COLO668 (cell line): Measurements from ENCODE around the gene NFAT5.
"Not testable (repeated sequence)": the region's sequence is repeated elsewhere in the genome, so short reads cannot be mapped to it uniquely, and the experiment has no call there.

Experiments
- DNase-seq: peaks from one replicate; lab custom pipeline; 2025; ENCODE audit not compliant: unreplicated experiment; lab: John Stamatoyannopoulos, UW

The NFAT5 gene

DNA sequence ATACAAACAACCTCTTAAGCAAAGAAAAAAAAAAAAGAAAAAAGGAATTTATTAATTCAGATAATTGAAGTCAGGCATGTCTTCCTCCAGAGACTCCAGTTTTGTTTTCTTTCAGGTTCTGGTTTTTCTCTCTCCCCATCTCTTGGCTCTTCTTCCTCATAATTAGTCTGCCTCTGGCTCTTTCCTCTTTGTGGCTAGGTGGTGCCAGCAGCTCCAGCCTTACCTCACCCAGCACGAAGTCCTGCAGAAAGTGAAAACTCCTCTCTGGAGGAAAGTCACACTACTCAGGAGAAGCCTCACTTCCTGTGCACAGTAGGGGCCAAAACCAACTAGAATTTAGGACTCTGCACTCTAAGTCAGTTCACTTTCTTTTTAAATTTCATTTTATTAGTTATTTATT lies 10.3 kb upstream of the NFAT5 start:
- DNase-seq: no peak

DNA sequence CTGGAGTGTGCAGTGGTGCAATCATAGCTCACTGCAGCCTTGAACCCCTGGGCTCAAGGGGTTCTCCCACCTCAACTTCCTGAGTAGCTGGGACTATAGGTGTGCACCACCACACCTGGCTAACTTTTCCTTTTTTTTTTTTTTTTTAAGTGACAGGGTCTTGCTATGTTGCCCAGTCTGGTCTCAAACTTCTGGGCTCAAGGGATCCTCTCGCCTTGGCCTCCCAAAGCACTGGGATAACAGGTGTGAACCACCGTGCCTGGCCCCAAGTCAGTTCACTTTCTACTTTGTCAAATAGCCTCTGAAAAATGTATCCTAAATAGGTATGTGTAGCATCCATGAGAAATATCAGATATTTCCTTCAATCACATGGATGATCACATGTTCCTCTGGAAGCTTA lies 9.9 kb upstream of the NFAT5 start:
- DNase-seq: no peak

DNA sequence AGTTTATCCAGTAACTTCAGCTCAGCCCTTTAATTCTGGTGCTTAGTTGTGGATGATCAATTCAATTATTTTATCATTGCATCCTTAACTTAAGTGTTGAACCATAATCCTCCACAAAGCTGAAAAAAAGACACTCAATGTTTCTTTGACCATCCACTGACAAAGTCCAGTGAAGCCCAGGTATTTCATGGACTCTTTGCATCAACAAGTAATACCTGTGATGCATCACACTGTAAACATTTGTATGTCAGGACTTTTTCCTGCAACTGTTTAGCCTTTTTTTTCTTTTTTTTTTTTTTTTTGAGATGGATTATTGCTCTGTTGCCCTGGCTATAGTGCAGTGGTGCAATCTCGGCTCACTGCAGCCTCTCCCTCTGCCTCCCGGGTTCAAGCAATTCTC lies 6.6 kb upstream of the NFAT5 start:
- DNase-seq: no peak

GRCh38 chr16:69561367-69561766 lies 4.4 kb upstream of the NFAT5 start:
- DNase-seq: not testable (repeated sequence)

- DNase-seq: no peak
These were observed 3.9 kb upstream of the NFAT5 start for GRCh38 chr16:69561901-69562300.

GRCh38 chr16:69562813-69563212 lies 3.0 kb upstream of the NFAT5 start:
- no peak for DNase-seq

- no peak for DNase-seq
These were observed 1.9 kb upstream of the NFAT5 start for GRCh38 chr16:69563605-69564580.

DNA sequence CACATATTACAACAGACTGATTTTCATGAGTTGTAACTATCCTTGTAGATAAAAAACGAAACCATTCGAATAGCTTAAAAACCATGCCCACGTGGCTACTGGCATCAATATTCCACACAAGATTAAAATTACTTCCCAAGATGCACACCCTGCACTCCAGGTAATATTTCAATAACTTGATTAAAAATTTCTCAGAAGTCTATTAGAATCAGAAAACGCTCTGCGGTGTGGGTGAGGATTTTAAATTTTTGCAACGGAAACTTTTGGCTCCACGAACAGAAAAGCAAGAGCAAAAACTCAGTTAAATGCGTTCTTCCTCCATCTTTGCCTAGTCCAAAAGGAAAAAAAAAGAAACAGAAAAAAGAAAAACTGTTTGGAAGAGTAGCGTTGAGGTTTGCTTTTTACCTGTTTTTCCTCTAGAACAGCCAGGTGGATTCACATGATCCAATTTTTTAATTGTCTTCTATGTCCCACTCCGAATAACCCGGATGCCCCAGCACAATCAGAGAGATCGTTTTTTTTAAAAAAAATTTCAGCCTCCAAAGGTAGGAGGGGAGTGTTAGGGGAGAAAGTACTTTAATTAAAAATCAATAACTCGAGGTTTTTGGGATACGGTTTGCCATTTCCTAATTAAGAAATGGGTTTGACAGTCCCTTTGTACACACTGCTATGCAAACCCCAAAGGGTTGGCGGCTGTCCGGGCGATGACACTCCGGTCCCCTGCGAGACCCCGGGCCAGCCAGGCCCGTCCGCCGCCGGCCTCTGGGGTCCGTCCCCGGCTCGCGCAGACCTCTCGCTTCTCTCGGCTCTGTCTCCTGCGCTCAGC lies 708 bp upstream of the NFAT5 start:
- no peak for DNase-seq

GRCh38 chr16:69566240-69566980 lies 644 bp downstream of the NFAT5 start:
- peak; percentile 59 for DNase-seq

DNA sequence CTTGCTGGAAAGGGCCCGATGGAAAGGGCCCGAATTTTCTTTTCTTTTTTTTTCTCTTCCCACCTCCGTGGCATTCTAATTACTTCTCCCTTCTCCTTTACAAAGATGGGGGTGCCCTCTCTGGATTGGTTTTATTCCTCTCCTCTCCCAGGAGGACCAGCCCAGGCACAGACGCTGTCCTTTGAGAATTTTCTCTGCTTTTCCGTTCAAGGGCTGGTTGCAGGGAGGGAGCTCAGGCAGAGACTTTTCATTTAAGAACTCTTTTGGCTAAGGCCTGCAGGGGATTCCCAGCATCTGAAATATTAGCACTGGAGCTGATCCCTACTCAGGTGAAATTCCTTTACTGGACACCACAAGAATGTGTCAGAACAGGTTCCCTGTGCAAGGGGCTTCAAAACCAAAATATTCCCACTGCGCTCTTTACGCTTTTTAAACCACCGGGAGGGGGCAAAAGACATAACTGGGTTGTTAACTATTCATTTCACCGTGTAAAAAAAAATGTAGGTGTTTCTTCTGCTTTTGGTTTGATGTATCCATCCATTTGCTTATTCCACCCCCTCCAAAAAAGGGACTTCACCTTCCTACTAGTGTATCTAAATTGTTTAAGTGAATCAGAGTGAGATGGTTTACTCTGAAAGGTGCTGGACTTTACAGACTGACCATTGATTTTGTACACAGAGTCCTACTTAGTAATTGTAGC lies 1.4 kb downstream of the NFAT5 start:
- no peak for DNase-seq

DNA sequence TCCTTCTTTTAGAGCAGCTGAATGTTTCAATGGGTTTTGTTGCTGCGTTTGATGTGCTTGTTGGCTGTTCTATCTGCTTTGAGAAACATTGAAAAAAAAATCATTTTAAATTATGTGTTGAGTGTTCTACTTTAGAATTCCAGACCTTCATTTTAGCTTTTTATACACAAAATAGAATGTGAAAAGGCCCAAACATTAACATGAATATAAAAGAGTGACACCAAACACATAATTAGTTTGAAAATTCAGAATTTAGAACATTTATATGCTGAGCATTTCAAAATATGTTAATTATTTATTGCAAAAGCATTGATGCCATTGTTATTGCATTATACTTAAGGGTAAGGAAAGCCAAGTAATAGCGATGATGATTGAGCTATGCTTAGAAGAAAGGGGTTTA lies 2.9 kb downstream of the NFAT5 start:
- no peak for DNase-seq

- not testable (repeated sequence) for DNase-seq
These were observed 13.0 kb downstream of the NFAT5 start for GRCh38 chr16:69578771-69579170.

DNA sequence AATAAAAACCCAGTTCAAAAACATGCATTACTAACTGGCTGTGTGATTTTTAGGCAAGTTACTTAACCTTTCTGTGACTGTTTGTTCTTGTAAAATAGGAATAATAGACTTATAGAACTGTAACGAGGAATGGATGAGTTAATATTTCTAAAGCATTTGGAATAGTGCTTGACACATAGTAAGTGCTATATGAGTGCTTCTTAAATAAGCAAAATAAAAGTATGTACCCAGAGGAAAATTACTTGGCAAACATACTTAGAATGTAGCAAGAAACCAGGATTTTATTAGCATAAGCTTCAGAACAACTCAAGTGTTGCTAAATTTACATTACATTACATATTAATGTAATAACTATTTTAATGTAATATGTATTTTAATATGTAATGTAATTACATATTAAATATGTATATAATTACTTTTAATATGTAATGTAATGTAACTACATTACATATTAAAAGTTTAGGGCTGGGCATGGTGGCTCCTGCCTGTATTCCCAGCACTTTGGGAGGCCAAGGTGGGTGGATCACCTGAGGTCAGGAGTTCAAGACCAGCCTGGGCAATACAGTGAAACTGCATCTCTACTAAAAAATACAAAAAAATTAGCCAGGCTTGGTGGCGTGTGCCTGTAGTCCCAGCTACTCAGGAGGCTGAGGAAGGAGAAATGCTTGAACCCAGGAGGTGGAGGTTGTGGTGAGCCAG lies 14.2 kb downstream of the NFAT5 start:
- no peak for DNase-seq

DNA sequence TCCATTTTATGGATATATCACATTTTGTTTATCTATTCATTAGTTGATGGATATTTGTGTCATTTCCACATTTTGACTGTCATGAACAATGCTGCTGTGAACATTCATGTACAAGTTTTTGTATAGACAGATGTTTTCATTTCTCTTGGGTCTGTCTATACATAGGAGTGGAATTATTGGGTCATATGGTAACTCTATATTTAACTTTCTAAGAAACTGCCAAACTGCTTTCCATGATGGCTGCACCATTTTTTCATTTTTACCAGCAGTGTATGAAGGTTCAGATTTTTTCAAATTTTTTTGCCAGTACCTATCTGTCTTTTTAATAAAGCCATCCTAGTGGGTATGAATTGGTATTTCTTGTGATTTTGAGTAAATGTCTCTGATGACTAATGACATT lies 15.5 kb downstream of the NFAT5 start:
- DNase-seq: no peak

GRCh38 chr16:69584493-69584892 lies 18.7 kb downstream of the NFAT5 start:
- DNase-seq: not testable (repeated sequence)

- no peak for DNase-seq
These were observed 23.9 kb downstream of the NFAT5 start for GRCh38 chr16:69589434-69590269.

GRCh38 chr16:69590590-69590989 lies 24.8 kb downstream of the NFAT5 start:
- DNase-seq: no peak

- no peak for DNase-seq
These were observed 28.0 kb downstream of the NFAT5 start for GRCh38 chr16:69593751-69594255.
